Endometrial microvascular endothelial cells (primary cell): ENCODE data around the gene CDC14B. TPM values are rescaled to one million over a fixed set of nuclear protein-coding genes. Genes with fewer than 3 reads are reported as not detected.

Experiments
- in situ Hi-C: cut with HindIII; loops from 2 replicates; pipeline ENCODE4 v1.10.0; 2017; ENCODE audit warnings: low sequenced_read_pairs, low pct_unique_long_range_greater_than_20kb; ENCODE audit errors: inconsistent ontology term
- total RNA-seq: library from RNA; depleted of rRNA; stranded (reverse); fragments of >200 nt; gene quantifications from one replicate; pipeline ENCODE4 v1.2.3, GENCODE V29; 2015; ENCODE audit errors: inconsistent ontology term

CDC14B gene
- total RNA-seq, 1 donor from 2014 or later = 1.6 TPM

DNA sequence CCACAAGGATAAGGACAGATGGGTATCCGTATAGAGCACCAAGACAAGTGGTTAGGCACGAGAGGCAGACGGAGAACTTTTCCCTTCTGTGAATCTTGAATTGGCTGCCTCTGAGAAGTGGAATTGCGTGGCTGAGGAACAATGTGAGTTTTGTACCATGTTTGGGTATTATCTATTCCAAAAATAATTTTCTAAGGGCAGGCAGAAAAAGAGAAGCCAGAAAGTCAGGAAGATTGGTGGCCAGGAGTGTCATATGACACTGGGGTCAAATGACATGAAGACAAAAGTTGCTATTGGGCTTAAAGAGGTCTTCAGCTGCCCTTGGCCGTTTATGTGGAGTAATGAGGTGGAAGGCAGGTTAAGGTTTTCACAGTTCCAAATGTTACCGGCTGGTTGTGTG lies 155.2 kb downstream of the CDC14B start:
- in situ Hi-C loops = no loop called here

DNA sequence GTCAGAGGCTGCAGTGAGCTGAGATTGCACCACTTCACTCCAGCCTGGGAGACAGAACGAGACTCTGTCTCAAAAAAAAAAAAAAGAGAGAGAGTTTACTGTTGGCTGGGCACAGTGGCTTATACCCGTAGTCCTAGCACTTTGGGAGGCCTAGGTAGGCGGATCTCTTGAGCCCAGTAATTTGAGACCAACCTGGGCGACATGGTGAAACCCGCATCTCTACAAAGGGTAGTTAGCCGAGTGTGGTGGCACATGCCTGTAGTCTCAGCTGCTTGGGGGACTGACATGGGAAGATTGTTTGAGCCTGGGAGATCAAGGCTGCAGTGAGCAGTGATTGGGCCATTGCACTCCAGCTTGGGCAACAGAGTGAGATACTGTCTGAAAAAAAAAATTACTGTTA lies 157.1 kb downstream of the CDC14B start:
- in situ Hi-C loops = no loop called here

GRCh38 chr9:96461336-96461735 lies 158.3 kb downstream of the CDC14B start:
- in situ Hi-C loops = no loop called here

DNA sequence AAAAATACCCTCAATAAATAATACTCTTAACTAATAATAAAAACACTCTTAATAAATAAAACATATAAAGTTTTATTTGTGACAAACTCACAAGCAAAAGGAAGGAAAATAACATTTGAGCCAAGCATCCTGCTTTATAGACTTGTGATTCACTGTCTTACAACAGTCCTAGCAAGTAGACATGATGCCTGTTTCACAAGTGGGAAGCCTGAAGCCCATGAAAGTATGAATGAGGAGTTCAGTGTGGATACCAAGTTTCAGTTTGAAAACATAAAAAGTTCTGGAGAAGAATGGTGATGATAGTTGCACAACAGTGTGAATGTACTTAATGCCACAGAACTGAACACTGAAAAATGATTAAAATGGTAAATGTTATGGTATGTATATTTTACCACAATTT lies 158.8 kb downstream of the CDC14B start:
- in situ Hi-C loops = no loop called here

GRCh38 chr9:96460470-96460869 lies 159.2 kb downstream of the CDC14B start:
- in situ Hi-C loops = no loop called here

DNA sequence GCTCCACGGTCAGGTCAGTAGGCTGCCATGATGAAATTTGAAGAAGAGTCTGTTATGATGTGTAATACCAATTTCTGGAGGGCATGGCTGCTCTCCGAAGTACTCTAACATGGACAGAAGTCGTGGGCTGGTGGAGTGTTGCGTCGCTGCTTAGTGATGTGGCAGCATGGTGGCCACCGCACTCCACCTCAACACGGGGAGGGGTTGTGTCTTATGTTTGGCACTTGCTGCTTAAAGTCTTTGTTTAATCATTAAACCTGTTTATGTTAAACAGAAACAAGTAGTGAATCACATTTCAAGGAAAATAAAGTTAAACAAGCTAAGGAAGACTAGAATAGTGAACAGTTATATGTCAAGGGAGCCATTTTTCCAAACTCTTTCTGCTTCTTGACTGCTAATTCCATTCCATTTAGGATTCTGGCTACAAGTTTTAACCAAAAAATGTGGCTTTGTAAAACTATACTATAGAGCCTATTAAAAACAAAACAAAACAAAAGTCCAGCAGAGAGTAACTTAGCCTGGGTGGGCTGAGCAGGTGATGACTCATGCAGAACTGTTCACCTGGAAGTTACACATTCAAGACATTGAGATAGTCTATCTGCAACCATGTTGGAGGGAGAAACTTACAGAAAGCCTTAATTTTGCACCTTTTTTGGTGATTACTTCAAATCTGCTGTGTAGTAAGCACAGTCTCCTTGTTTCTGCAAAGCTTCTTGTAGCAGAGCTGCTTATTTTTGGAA lies 160.2 kb downstream of the CDC14B start:
- in situ Hi-C loops = no loop called here

GRCh38 chr9:96458226-96458625 lies 161.4 kb downstream of the CDC14B start:
- in situ Hi-C loops = no loop called here

- in situ Hi-C loops = no loop called here
These were observed 162.4 kb downstream of the CDC14B start for GRCh38 chr9:96457266-96457665.

- in situ Hi-C loops = no loop called here
These were observed 166.0 kb downstream of the CDC14B start for GRCh38 chr9:96453625-96454024.

- in situ Hi-C loops = no loop called here
These were observed 168.8 kb downstream of the CDC14B start for GRCh38 chr9:96450613-96451528.

Other genes starting within 250 kb of the CDC14B start
- gene SLC35D2, start 236.1 kb downstream of the CDC14B start, total RNA-seq = 36.0 TPM
- gene ZNF367, start 201.5 kb downstream of the CDC14B start, total RNA-seq = 11.1 TPM
- gene HABP4, start 169.7 kb downstream of the CDC14B start, total RNA-seq = 5.3 TPM
- 21.9 TPM for gene PRXL2C, start 35.5 kb upstream of the CDC14B start, total RNA-seq
- gene ZNF510, start 158.2 kb upstream of the CDC14B start, total RNA-seq = 5.5 TPM
- 5.3 TPM for gene ZNF782, start 234.7 kb upstream of the CDC14B start, total RNA-seq